HL-60 (cell line): ENCODE results near the gene SRSF3.

Experiments used
- DNase-seq, 2 experiments: peaks; one replicate each; pipeline ENCODE4 v3.0.0-alpha.2; 2010 to 2020; ENCODE audit warnings: low read depth in 1 of 2, low spot score in 1 of 2
- H3K27ac ChIP-seq: fragments of 250-450 bp; sonication (Bioruptor Pico); replicated peaks from 2 replicates; pipeline ENCODE4 v1.5.1; 2020; ENCODE audit warnings: mild to moderate bottlenecking, moderate library complexity
- H3K27me3 ChIP-seq: fragments of 250-450 bp; sonication (Bioruptor Pico); 2 replicates; pipeline ENCODE4 v1.5.1; 2021; ENCODE audit warnings: mild to moderate bottlenecking, moderate library complexity; ENCODE audit not compliant: insufficient read depth, poor library complexity, severe bottlenecking
- H3K4me3 ChIP-seq: replicated peaks from 2 replicates; pipeline ENCODE4 v1.5.1; 2011; ENCODE audit warnings: mild to moderate bottlenecking, control low read depth, low read length; ENCODE audit not compliant: insufficient read depth
- CTCF ChIP-seq: IDR thresholded peaks from one replicate; pipeline ENCODE4 v1.5.1; 2011; ENCODE audit warnings: low read length, control low read depth, inconsistent platforms; ENCODE audit not compliant: insufficient read depth
- GABPA ChIP-seq: IDR thresholded peaks from 2 replicates; pipeline ENCODE4 v1.6.1; 2012; ENCODE audit warnings: low read depth
- POLR2AphosphoS5 ChIP-seq: IDR thresholded peaks from 2 replicates; pipeline ENCODE4 v1.6.1; 2012; ENCODE audit warnings: low read depth
- SPI1 ChIP-seq: IDR thresholded peaks from 2 replicates; pipeline ENCODE4 v1.6.1; 2012; ENCODE audit warnings: low read depth, mild to moderate bottlenecking, borderline replicate concordance
- long read RNA-seq: library from polyadenylated mRNA; unstranded; transcript quantifications from one replicate; pipeline ENCODE4 v2.0.0, GENCODE V29; 2020
- TF ChIP-seq, protein P1 (sequence below): IDR thresholded peaks from 2 replicates; pipeline ENCODE4 v1.6.1; 2012; ENCODE audit warnings: low read depth; ENCODE audit not compliant: insufficient replicate concordance

Gene SRSF3
- long read RNA-seq, full-length matches to known transcripts: 1,200 of 1,237 reads
- long read RNA-seq, partial matches to known transcripts: 7 of 1,237 reads
- long read RNA-seq, other reads (novel, unspliced or antisense): 30 of 1,237 reads

DNA sequence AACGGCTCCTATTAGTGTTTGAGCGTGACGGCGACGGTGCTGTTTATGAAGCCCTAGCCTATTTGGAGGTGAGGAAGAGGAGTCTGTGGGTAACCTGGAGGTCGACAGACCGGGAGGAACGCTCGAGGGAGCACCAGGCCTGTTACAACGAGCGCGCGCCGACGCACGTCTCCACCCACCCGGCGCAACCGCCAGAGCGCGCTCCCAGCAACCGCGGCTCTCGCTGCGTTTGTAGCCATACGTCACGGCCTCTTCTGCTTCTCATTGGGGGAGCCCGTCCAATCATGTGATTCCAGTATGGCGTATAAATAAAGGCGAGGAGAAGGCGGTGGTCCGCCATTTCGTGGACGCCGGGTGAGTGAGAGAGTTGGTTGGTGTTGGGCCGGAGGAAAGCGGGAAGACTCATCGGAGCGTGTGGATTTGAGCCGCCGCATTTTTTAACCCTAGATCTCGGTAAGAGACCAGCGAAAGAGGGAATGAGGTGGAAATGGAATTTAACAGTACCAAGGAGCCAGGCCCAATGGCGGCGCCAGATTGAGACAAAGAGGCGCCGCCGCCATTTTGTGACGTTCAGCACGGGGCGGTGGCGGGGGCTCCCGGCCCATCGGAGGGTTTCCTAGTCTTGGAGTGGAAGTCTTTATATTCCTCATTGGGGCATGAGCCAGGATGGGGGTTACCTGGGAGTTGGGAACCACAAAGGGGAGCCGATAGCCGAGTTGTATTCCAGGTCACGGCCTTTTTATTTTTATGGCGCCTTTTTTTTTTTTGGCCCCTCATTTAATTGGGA lies at the start of gene SRSF3:
Gene SRSF3 (plus strand): TSS at position 334 of the 787 bp plus-strand sequence. CDS start 2,401 bp downstream, outside the sequence.
- no peak for TF ChIP-seq CTCF
- peak; percentile 100 for TF ChIP-seq POLR2AphosphoS5
- peak; percentile 34; the same call in 1 of the 2 replicates for TF ChIP-seq GABPA
- TF ChIP-seq, protein P1, sequence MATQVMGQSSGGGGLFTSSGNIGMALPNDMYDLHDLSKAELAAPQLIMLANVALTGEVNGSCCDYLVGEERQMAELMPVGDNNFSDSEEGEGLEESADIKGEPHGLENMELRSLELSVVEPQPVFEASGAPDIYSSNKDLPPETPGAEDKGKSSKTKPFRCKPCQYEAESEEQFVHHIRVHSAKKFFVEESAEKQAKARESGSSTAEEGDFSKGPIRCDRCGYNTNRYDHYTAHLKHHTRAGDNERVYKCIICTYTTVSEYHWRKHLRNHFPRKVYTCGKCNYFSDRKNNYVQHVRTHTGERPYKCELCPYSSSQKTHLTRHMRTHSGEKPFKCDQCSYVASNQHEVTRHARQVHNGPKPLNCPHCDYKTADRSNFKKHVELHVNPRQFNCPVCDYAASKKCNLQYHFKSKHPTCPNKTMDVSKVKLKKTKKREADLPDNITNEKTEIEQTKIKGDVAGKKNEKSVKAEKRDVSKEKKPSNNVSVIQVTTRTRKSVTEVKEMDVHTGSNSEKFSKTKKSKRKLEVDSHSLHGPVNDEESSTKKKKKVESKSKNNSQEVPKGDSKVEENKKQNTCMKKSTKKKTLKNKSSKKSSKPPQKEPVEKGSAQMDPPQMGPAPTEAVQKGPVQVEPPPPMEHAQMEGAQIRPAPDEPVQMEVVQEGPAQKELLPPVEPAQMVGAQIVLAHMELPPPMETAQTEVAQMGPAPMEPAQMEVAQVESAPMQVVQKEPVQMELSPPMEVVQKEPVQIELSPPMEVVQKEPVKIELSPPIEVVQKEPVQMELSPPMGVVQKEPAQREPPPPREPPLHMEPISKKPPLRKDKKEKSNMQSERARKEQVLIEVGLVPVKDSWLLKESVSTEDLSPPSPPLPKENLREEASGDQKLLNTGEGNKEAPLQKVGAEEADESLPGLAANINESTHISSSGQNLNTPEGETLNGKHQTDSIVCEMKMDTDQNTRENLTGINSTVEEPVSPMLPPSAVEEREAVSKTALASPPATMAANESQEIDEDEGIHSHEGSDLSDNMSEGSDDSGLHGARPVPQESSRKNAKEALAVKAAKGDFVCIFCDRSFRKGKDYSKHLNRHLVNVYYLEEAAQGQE: peak; percentile 55
- no peak for TF ChIP-seq SPI1
- Histone ChIP-seq H3K27me3 (no peaks in the 10 kb centered on the region), H3K4me3 (peak within 1 kb of the TSS; percentile 71), H3K27ac (peak within 1 kb of the TSS; percentile 96)
- DNase-seq: peak; percentile 92 to 98

DNA sequence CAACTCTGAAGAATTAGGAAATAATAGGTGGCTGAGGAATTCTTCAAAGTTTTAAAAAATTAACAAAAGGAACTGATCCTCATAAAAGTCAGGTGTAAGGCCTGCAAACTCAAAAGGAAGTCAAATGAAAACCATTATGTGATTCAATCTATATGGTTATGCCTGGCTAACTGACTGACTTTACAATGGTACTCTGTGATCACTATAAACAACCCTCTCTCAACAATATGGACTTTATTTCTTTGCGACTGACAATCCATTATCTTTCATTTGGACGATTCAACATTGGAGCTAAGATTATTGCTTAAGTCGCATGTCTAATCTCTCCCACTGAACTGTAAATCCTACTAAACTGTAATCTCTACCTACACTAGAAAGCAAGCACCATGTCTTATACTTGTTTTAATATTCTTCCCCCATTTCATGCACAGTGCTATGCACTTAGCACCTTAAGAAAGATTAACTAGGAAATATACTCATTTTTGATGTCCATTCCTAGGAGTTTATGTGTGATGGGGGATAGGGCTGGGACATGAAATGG lies 48.3 kb upstream of the SRSF3 start:
- H3K27ac ChIP-seq: peak overlapping the region; percentile 77; the same call in 1 of the 2 replicates

More for the DNA sequence above, 48.3 kb upstream of the SRSF3 start:
- Histone ChIP-seq H3K27me3 (no peaks in the 10 kb centered on the region), H3K4me3 (peak overlapping the region; percentile 90)
- TF ChIP-seq GABPA (no peak), CTCF (no peak), SPI1 (no peak), POLR2AphosphoS5 (no peak)
- TF ChIP-seq, protein P1: no peak
- DNase-seq: no peak
